Mesothelial cell of epicardium (in vitro differentiated cells): ENCODE measurements around the gene MSL3. TPM values are rescaled to one million over a fixed set of nuclear protein-coding genes. Genes with fewer than 3 reads are reported as not detected.

ENCODE experiments used
- DNase-seq, 2 experiments: peaks; one replicate each; pipeline ENCODE4 v3.0.0; 2021; ENCODE audit warnings: low spot score in 2 of 2; ENCODE audit not compliant: unreplicated experiment in 2 of 2
- H3K27ac Mint-ChIP-seq: 2 replicates; pipeline ENCODE4 v1.8.0; 2021; ENCODE audit warnings: mixed read lengths
- H3K27me3 Mint-ChIP-seq: 2 replicates; pipeline ENCODE4 v1.8.0; 2021; ENCODE audit warnings: low read depth, mixed read lengths
- H3K36me3 Mint-ChIP-seq: 2 replicates; pipeline ENCODE4 v1.8.0; 2021; ENCODE audit warnings: mixed read lengths
- H3K4me1 Mint-ChIP-seq: 2 replicates; pipeline ENCODE4 v1.8.0; 2021; ENCODE audit warnings: mixed read lengths
- H3K4me3 Mint-ChIP-seq: 2 replicates; pipeline ENCODE4 v1.8.0; 2021; ENCODE audit warnings: mild to moderate bottlenecking, moderate library complexity, mixed read lengths
- H3K9me3 Mint-ChIP-seq: 2 replicates; pipeline ENCODE4 v1.8.0; 2021; ENCODE audit warnings: mixed read lengths
- total RNA-seq: library from RNA; stranded (reverse); gene quantifications from 3 replicates; pipeline ENCODE4 v1.2.1, GENCODE V29; 2021
- TF ChIP-seq, protein P1 (sequence below): fragments of 200-600 bp; sonication (generic); IDR thresholded peaks from one replicate; pipeline ENCODE4 v1.5.0; 2021; ENCODE audit warnings: antibody characterized with exemption; ENCODE audit not compliant: unreplicated experiment

Gene MSL3
- total RNA-seq, 1 donor from 2014 or later, result 23.2 TPM

DNA sequence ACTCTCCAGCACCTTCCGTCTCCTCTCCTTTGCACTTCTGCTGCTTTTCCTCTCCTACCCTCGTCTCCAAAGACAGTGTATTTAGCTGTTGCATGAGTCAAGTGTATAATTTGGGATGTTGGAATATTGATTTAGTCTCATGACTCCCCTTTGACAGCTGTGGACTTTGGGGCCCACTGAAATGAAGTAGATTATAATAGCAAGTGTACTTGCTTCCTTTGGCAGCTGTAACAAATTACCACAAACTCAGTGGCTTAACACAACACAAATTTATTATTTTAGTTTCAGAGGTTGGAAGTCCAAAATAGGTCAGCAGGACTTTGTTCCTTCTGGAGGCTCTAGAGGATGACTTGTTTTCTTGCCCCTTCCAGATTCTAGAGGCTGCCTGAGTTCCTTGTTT, 29.5 kb upstream of the MSL3 start:
- Mint-ChIP-seq H3K4me3 (no peak overlapping the region), H3K27me3 (peaks cover 15% of the 10 kb centered on the region), H3K9me3 (peaks cover 27% of the 10 kb centered on the region), H3K36me3 (no peaks in the 10 kb centered on the region), H3K4me1 (no peaks in the 10 kb centered on the region), H3K27ac (no peak overlapping the region)
- TF ChIP-seq, protein P1, sequence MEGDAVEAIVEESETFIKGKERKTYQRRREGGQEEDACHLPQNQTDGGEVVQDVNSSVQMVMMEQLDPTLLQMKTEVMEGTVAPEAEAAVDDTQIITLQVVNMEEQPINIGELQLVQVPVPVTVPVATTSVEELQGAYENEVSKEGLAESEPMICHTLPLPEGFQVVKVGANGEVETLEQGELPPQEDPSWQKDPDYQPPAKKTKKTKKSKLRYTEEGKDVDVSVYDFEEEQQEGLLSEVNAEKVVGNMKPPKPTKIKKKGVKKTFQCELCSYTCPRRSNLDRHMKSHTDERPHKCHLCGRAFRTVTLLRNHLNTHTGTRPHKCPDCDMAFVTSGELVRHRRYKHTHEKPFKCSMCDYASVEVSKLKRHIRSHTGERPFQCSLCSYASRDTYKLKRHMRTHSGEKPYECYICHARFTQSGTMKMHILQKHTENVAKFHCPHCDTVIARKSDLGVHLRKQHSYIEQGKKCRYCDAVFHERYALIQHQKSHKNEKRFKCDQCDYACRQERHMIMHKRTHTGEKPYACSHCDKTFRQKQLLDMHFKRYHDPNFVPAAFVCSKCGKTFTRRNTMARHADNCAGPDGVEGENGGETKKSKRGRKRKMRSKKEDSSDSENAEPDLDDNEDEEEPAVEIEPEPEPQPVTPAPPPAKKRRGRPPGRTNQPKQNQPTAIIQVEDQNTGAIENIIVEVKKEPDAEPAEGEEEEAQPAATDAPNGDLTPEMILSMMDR, result no peak
- DNase-seq, result no peak

DNA sequence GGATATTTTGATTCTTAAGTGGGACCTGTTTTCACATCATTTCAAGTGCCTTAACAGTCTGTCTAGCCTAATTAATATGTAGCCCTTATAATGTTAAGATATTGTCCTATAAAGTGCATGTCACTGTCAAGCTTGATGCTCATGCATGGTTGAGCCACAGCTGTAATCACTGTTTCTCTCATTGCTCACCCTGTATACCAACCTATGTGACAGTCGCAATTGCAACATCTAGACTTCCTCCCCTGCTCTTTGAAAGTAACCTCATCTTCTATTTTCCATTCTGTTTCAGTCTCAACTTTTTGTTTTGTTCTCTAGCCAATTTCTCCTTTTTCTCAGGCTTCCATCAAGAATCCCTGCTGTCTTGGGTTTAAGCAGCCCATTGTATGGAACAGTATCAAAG, 24.4 kb upstream of the MSL3 start:
- H3K36me3 Mint-ChIP-seq, result no peaks in the 10 kb centered on the region
- DNase-seq, result no peak
- no peak overlapping the region for H3K4me3 Mint-ChIP-seq
- TF ChIP-seq, protein P1, result no peak
- H3K27ac Mint-ChIP-seq, result no peak overlapping the region
- H3K27me3 Mint-ChIP-seq, result peaks cover 28% of the 10 kb centered on the region
- peaks cover 10% of the 10 kb centered on the region for H3K9me3 Mint-ChIP-seq
- no peaks in the 10 kb centered on the region for H3K4me1 Mint-ChIP-seq

DNA sequence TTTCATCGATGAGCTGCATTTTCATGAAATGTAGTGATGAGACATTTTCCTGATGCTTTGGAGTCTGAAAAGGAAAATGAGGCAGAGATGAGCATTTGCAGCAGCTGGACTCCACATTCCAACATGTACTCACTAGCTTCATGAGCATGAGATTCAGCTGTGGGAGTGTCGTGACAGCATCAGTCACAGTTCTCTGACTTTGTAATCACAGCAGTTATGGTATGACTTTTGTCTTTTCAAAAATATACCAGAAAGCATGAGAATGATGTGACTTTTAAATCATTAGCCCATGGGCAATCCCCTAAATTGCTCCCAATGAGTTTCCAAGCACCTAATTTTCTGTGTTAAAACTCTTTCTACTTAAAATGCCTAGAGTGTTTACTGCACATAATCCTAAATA, 18.3 kb upstream of the MSL3 start:
- DNase-seq, result no peak
- Mint-ChIP-seq H3K4me3 (no peak overlapping the region), H3K27me3 (peaks cover 2% of the 10 kb centered on the region), H3K27ac (no peak overlapping the region), H3K9me3 (peaks cover 9% of the 10 kb centered on the region), H3K36me3 (no peaks in the 10 kb centered on the region), H3K4me1 (peaks cover 4% of the 10 kb centered on the region)
- TF ChIP-seq, protein P1, result no peak

DNA sequence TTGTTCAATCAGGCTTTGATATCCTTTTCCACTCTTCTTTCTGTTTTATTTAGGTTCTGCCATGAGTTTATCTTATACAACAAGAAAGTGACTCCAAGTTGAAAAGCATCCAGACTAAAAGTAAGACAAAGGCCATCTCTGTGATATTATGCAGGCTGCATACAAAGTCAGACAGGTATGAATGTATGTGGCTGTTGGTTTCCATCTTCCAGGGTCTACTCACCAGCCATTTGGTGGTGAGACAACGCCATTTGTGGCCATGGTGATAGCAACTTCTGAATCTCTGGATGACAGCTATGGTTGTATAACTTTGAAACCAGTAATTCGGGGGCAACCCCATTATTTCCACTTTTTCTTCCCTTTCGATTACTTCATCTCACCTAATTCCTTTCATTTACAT, 17.2 kb upstream of the MSL3 start:
- no peaks in the 10 kb centered on the region for H3K36me3 Mint-ChIP-seq
- H3K4me1 Mint-ChIP-seq, result peaks cover 4% of the 10 kb centered on the region
- H3K27ac Mint-ChIP-seq, result no peak overlapping the region
- H3K4me3 Mint-ChIP-seq, result no peak overlapping the region
- TF ChIP-seq, protein P1, result no peak
- no peak for DNase-seq
- H3K27me3 Mint-ChIP-seq, result peaks cover 2% of the 10 kb centered on the region
- peaks cover 14% of the 10 kb centered on the region for H3K9me3 Mint-ChIP-seq

DNA sequence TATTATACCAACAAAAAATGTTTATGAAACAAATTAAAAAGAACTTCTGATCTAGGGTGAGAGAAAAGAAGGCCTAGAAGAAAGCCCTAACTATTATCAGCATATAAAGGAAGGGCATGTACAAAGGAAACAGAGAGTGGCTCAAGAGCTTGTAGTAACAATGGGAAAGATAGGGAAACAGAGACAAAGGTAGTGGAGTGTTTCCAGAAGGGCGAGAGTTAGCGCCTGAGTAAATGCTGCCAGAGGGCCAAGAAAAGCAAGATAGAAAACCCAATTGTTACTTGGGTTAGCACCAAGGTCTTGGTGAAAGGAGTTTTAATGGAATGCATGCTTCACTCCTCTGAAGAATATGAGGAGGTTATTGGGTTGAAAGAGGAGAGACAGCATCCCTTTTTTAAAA, 16.5 kb upstream of the MSL3 start:
- Mint-ChIP-seq H3K4me1 (peaks cover 4% of the 10 kb centered on the region), H3K27me3 (peaks cover 2% of the 10 kb centered on the region), H3K4me3 (no peak overlapping the region), H3K27ac (no peak overlapping the region), H3K36me3 (no peaks in the 10 kb centered on the region), H3K9me3 (peaks cover 14% of the 10 kb centered on the region)
- DNase-seq, result no peak
- TF ChIP-seq, protein P1, result no peak

DNA sequence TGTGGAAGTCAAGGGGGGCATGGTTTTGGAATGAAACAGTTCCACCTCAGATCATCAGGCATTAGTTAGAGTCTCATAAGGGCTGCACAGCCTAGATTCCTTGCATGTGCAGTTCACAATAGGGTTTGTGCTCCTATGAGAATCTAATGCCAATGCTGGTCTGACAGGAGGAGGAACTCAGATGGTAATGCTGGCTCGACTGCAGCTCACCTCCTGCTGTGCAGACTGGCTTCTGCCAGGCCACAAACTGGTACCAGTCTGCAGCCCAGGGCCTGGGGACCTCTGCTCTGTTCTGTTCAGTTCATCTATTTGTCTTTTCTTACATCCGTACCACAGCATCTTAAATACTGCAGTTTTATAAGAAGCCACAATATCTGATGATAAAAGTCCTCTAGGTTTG, 12.2 kb upstream of the MSL3 start:
- Mint-ChIP-seq H3K4me3 (no peak overlapping the region), H3K27me3 (no peaks in the 10 kb centered on the region), H3K9me3 (peaks cover 22% of the 10 kb centered on the region), H3K27ac (no peak overlapping the region), H3K36me3 (no peaks in the 10 kb centered on the region), H3K4me1 (peaks cover 4% of the 10 kb centered on the region)
- TF ChIP-seq, protein P1, result no peak
- DNase-seq, result no peak
